HEK293T (cell line): ENCODE measurements around the gene PKNOX1.
"Not testable (repeated sequence)": the region's sequence is repeated elsewhere in the genome, so short reads cannot be mapped to it uniquely, and the experiment has no call there.

Source experiments
- BHLHE40 ChIP-seq: fragments of 450-650 bp; IDR thresholded peaks from 2 replicates; pipeline ENCODE4 v1.6.1; 2016; ENCODE audit warnings: mild to moderate bottlenecking, moderate library complexity, borderline replicate concordance
- FOXM1 ChIP-seq: fragments of 450-650 bp; IDR thresholded peaks from 2 replicates; pipeline ENCODE4 v1.6.1; 2017; ENCODE audit warnings: mild to moderate bottlenecking, borderline replicate concordance
- LEF1 ChIP-seq: fragments of 450-650 bp; IDR thresholded peaks from 2 replicates; pipeline ENCODE4 v1.6.1; 2017; ENCODE audit warnings: mild to moderate bottlenecking, borderline replicate concordance
- NFRKB ChIP-seq: fragments of 450-650 bp; IDR thresholded peaks from 2 replicates; pipeline ENCODE4 v1.6.1; 2016; ENCODE audit warnings: mild to moderate bottlenecking, moderate library complexity
- SP1 ChIP-seq: fragments of 450-650 bp; IDR thresholded peaks from 2 replicates; pipeline ENCODE4 v1.6.1; 2017
- TARDBP ChIP-seq: fragments of 450-650 bp; IDR thresholded peaks from 2 replicates; pipeline ENCODE4 v1.6.1; 2016

- not testable (repeated sequence) for TF ChIP-seq TARDBP, NFRKB, LEF1, SP1, FOXM1, BHLHE40
These were observed 101.8 kb downstream of the PKNOX1 start for GRCh38 chr21:43076023-43076637.
